ENCODE results near the gene ZNF286A.
"Not testable (repeated sequence)": the region's sequence is repeated elsewhere in the genome, so short reads cannot be mapped to it uniquely, and the experiment has no call there.

The ZNF286A gene

GRCh38 chr17:15733174-15733789 is 33.7 kb downstream of the ZNF286A start:
- DNase-seq (ENCODE audit: low read depth); in situ Hi-C loops (cut with HindIII; ENCODE audit: low sequenced_read_pairs); H3K4me3 ChIP-seq (ENCODE audit: low read depth, low read length): not testable (repeated sequence)

DNA sequence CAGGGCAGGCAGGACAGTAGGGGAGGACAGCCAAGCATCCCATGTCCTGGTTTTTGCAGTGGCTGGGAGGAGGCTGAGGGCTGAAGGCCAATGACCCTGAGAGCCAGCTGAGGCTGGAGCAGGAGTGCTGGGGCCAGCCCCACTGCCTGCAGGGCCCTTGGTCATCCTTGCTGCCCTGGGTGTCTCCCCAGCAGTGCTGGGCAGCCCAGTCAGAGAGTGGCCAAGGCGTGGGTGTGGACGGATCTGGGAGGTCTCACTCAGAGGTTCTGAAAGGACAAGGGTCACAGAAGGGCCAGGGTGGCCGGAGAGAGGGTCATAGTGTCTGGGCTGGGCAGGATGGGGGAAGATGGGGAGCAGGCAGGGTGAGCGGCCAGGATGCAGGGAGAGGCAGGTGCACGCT is 37.0 kb downstream of the ZNF286A start:
- H3K4me3 ChIP-seq (ENCODE audit: low read depth, low read length); DNase-seq (ENCODE audit: low read depth); in situ Hi-C loops (cut with HindIII; ENCODE audit: low sequenced_read_pairs): not testable (repeated sequence)

- DNase-seq (ENCODE audit: low read depth): no peak
- in situ Hi-C loops (cut with HindIII; ENCODE audit: low sequenced_read_pairs): no loop called here
- no peak overlapping the region for H3K4me3 ChIP-seq (ENCODE audit: low read depth, low read length)
- no peak for TF ChIP-seq CTCF (IDR thresholded peaks at IDR 0.05; ENCODE audit: low read depth, low read length, missing control alignments)
Measured at GRCh38 chr17:15738066-15738465, 38.5 kb downstream of the ZNF286A start.

DNA sequence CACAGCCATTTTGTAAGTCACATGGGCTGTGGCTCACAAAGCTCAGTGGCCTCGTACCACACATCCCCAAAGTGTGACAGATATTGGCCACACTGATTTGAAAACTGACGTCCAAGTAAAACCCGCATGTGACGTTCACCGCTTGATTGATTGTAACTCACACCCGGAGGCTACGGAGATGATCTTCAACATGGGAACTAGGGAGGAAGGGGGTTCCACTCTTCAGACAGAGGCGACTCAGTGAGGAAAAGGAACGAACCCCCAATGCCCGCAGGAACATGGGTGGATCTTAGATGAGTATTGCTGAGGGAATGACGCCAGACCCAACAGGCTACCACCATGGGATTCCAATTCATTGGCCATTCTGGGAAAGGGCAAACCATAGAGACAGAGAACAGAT is 39.7 kb downstream of the ZNF286A start:
- H3K4me3 ChIP-seq (ENCODE audit: low read depth, low read length); DNase-seq (ENCODE audit: low read depth); in situ Hi-C loops (cut with HindIII; ENCODE audit: low sequenced_read_pairs): not testable (repeated sequence)

- in situ Hi-C loops (cut with HindIII; ENCODE audit: low sequenced_read_pairs); DNase-seq (ENCODE audit: low read depth); H3K4me3 ChIP-seq (ENCODE audit: low read depth, low read length): not testable (repeated sequence)
Measured at GRCh38 chr17:15740041-15740440, 40.5 kb downstream of the ZNF286A start.

DNA sequence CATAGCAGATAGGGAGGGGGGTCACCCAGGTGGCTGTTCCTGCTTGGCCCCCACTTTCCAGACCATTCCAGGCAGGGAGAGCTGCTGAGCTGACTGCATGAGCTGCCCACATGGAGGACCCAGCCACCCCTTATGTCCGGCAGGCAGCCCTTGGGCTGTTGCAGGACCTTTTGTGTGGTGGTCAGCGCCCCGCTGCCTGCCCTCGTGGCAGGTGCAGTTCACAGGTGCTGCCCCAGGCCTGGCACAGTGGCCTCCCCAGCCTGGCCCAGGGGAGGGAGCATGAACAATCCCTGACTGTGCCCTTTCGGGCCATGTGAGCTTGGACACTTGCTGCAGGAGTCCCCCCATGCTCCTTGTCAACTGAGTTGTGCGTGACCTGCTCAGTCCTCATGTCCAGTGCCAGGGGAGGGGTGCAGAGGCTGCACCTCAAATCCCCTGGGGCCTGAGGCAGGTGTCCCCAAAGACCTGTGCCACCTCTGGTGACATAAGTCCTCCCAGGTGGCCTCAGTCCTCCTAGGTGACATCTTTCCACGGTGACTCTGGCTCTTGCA is 41.1 kb downstream of the ZNF286A start:
- in situ Hi-C loops (cut with HindIII; ENCODE audit: low sequenced_read_pairs): no loop called here
- no peak for DNase-seq (ENCODE audit: low read depth)
- TF ChIP-seq CTCF (IDR thresholded peaks at IDR 0.05; ENCODE audit: low read depth, low read length, missing control alignments): no peak
- H3K4me3 ChIP-seq (ENCODE audit: low read depth, low read length): no peak overlapping the region

GRCh38 chr17:15741624-15742023 is 42.1 kb downstream of the ZNF286A start:
- no peak for DNase-seq (ENCODE audit: low read depth)
- in situ Hi-C loops (cut with HindIII; ENCODE audit: low sequenced_read_pairs): no loop called here
- no peak overlapping the region for H3K4me3 ChIP-seq (ENCODE audit: low read depth, low read length)
- no peak for TF ChIP-seq CTCF (IDR thresholded peaks at IDR 0.05; ENCODE audit: low read depth, low read length, missing control alignments)

DNA sequence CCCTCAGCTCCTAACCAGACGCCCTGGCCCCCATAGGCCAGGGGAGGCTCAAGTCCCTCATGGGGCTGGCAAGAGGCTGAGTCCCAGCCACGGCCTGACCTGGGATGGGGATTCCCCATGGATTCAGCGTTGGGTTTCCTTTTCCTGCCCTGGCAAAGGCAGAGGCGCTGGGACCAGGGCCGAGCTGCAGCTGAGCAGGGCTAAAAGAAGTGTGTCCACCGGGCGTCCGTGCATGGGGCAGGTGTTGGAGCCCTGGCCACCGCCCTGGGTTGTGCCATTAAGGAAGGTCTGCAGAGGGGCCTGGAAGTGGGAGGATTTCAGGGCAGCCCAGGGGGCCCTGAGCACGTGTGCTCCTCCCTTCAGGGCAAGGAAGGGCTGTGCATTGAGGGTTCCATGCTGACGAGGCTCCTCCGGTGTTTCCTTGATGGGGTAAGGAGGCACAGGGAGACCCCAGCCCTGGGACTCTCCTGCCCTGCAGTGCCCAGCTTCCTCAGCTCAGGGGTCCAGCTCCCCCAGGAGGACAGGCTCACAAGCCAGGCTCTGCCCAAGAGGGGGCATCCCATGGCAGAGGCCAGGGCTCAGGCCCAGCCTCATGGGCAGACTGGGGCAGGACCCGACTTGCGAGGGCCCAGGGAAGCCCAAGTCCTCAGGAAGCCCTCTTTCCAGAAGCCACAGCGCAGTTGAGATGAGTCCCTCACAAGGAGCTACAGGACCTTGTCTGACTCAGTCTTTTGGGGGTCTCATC is 42.7 kb downstream of the ZNF286A start:
- H3K4me3 ChIP-seq (ENCODE audit: low read depth, low read length): no peak overlapping the region
- no peak for DNase-seq (ENCODE audit: low read depth)
- in situ Hi-C loops (cut with HindIII; ENCODE audit: low sequenced_read_pairs): no loop called here
- TF ChIP-seq CTCF (IDR thresholded peaks at IDR 0.05; ENCODE audit: low read depth, low read length, missing control alignments): no peak

Measured in astrocyte of the cerebellum (primary cell).